ENCODE data around the gene PRKD2.

The PRKD2 gene

DNA sequence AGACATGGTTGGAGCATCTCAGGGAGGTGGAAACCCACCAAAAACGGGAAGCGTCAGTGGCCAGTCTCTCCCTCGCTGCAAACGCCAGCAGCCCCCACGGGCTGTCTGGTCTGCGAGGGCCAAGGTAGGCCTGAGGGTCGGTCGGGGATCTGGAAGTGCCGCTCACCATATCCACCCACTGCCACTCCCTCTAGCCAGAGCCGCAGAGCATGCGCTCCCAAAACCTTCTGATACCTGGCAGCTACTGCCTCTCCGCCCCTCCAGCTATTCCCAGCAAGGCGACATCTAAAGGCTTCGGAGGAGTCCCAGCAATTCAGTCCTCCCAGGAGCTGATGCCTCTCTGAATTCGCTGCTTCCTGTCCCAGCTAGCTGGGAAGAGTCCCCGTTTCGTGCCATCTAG, 24.5 kb upstream of the PRKD2 start:
- DNase-seq, result no peak

DNA sequence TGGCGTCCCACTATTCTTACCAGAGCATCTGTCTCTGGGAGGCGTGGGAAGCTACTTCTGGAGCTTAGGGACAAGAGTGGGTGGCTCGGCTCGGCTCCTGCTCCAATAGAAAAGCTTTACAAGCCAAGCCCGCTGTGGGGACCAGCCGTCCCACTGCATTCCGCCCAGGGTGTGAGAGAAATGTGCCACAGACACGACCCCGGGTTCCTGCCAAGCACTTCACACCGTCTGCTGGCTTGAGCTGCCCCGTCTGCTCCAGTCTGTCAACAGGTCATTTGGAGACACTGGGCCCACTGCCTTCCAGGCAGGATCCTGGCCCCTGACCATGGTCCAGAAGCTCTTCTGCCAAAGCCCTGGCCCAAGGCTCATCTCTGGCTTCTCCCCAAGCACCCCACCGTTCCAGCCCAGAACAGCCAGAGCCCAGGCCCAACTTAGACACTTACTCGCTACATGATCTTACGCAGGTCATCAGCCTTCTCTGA, 22.4 kb upstream of the PRKD2 start:
- no peak for DNase-seq

GRCh38 chr19:46737761-46738171, 20.9 kb upstream of the PRKD2 start:
- no peak for DNase-seq

DNA sequence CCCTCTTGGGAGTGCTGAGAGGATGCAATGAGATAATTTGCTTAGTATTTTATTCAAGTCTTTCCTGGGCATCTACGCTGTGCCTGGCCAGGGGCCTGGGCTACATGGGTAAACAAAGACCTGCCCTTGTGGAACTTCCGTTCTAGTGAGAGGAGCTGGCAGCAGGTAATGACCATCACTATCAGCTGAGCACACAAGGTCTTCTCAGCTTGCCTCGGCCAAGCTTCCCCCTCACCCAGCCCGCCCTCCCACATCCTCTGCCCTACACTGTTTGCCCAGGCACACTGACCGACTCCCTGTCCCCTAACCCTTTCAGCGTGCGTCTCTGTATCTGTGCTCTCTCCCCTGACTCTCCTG, 20.4 kb upstream of the PRKD2 start:
- no peak for DNase-seq

GRCh38 chr19:46736531-46737297, 19.8 kb upstream of the PRKD2 start:
- DNase-seq, result no peak

GRCh38 chr19:46733690-46734292, 16.9 kb upstream of the PRKD2 start:
- no peak for DNase-seq

- DNase-seq, result no peak
Measured at GRCh38 chr19:46732966-46733689, 16.2 kb upstream of the PRKD2 start.

DNA sequence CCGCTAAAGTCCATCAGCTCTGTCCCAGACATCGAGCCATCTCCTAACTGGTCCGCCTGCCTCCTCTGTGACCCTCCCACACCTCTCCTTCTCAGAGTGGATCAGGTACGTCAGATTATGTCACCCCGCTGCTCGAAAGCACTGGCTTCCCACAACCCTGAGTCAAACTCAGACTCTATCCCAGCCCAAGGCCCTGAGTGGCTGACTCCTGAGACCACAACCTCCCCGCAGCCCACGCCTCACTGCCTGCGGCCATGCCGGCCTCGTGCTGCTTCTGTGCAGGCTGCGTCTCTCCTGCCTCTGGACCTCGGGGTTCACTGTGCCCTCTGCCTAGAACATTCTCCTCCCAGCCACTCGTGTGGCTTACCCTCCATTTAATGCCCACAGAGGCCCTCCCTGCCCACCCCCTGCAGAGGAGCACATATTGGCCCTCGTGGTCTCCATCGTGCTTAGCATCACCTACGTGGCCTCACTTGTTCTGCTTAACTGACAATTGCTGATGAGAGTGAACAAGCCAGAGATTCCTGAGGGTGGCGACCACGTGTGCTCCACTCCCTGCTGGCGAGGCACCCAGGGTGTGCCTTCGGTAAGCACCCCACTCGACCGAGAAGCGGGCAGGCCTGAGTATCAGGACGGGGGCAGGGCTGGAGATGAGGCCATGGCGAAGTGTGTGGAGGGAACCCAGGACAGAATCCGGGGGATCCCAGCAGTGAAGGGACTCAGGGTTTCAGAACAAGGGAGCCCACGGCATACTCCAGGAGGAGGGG, 15.4 kb upstream of the PRKD2 start:
- no peak for DNase-seq

- no peak for DNase-seq
Measured at GRCh38 chr19:46731584-46731983, 14.7 kb upstream of the PRKD2 start.

- DNase-seq, result no peak
Measured at GRCh38 chr19:46731007-46731501, 14.1 kb upstream of the PRKD2 start.

GRCh38 chr19:46730595-46730994, 13.7 kb upstream of the PRKD2 start:
- no peak for DNase-seq

DNA sequence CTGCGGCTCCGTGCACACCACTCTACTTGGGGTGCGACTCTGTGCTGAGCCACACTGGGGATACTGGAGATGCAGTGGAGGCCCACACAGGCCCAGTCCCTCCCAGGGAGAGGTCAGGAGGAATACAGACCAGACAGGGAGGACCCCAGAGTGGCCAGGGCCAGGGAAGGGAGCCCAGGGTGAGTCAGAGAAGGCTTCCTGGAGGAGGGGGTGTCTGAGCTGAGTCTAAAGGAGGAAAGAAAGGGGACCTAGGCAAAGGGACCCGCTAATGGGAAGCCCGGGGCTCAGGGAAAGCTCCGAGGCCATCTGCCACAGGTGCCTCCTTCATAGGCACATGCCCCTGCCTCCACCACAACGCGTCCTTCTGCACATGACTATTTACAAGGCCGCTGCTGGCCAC, 13.3 kb upstream of the PRKD2 start:
- DNase-seq, result no peak

DNA sequence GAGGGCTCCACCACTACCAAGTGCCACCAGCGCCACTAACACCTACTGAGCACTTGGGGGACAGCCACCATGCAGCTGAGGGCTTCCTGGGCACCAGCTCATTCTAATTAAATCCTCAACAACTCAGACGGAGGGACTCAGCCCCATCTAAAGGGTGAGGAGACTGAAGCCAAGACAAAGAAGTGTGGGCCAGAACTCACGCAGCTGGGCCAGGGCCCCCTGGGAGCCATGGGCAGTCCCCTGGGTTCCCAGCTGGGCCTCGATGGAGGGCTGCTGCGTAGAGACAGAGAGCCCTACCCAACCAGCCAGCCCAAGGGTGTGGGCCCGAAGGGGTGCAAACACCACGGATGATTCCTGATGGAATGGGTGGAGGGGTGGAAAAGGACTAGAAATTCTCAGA, 12.8 kb upstream of the PRKD2 start:
- DNase-seq, result no peak

DNA sequence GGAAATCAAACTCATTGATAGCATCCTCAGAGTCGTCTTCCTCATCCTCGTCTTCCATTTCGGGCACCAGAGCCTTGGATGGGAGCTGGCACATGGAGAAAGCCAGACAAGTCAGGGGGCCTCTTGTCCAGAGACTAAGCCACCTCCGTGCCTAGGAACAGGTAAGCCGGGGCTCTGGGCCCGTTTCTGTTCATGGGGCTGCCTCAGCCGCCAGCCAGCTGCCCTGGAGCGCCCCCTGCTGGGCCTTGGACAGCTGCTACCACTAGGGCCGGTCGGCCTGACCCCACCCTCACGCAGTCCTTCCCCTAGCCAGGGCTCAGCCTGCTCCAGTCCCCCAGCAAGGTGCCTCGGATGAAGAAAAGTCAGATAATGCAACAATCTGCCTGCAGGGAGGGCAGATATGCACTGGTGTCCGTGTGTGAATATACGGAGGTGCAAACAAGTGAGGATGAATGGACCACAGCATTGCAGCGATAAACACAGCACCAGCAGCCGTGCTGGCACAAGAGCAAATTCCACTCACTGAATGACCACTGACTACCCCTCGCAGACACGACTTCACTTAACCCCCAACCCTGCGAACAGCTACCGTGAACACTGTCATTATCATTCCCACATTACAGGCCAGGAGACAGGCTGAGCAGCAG, 11.9 kb upstream of the PRKD2 start:
- DNase-seq, result peak in 1 of 2 experiments; percentile 21

DNA sequence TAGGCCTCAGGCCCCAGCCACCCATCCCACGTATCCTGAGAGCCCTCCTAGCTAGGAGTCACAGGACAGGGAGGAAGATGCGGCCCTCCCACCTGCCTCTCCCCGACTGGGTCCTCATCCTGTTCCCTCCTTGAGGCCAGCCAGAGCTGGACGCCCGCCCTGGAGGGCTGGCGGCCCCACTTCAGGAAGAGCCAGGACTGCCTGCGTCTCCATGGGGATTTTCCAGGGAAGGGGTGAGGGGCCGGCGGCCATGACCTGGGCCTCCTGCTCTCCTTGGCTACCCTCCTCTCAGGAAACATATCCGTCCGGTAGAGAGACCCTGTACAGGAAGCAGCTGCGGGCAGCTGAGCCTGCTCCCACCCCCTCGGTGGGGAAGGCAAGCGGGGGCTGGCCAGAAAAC, 11.3 kb upstream of the PRKD2 start:
- no peak for DNase-seq

- no peak for DNase-seq
Measured at GRCh38 chr19:46727757-46728156, 10.8 kb upstream of the PRKD2 start.

DNA sequence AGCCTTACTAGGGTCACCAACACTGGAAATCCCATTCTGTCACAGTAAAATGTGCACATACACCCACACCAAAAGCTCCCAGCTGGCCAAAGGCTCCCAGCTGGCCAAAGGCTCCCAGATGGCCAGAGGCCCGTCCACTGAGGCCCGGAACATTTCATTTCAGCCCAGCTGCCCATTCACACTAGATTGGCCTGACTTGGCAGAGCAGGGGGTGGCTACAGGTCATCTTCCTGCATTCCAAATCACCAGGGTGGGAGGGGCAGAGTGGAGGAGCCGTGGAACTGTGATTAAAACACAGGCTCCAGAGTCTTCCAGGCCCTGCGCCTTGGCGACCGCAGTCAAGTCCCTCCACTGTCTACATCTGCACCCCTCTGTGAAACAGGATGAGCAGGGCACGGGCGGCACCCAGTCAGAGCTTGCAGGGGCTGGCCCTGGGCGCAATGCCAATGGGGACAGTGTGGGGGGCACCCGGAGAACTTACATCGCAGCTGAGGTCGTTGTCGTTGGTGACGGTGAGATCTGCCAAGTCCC, 10.1 kb upstream of the PRKD2 start:
- DNase-seq, result no peak

- no peak for DNase-seq
Measured at GRCh38 chr19:46726551-46726950, 9.6 kb upstream of the PRKD2 start.

- no peak for DNase-seq
Measured at GRCh38 chr19:46725859-46726393, 9.0 kb upstream of the PRKD2 start.

DNA sequence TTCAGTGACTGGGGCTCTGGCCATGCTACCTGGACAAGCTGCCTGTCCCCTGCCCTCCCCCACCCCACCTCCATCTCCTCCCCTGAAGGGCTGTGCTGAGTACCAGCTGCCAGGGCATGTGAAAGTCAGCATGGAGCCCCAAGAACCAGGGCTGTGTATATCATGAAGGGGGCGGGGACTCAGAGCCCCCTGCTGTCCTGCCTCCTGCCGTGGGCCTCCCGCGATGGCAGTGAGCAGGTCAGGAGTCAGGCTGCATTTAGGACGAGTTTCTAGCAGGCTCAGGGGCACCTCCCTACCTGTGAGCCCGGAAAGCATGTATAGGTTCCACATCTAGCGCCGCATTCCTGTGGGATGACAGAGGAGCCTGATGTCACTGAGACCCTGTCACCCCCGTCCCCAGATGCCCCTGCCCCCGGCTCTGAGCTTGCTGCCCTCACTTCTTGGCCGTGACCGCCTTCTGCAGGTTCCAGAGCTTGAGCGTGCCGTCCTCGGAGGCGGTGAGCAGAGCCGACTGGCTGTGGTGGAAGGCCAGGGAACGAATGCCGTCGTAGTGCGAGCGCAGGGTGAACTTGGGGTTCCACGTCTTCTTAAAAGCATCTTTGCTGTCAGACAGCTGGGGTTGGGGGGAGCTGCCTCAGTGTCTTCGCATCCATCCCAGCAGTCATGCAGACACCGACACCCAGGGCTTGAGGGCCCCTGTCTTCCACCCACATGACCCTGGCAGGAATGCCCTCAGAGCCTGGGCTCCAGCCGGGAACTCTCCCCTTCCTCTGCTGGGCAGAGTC, 8.3 kb upstream of the PRKD2 start:
- no peak for DNase-seq

- DNase-seq, result no peak
Measured at GRCh38 chr19:46724468-46724867, 7.6 kb upstream of the PRKD2 start.

Data from NCI-H2081 (cell line).